GM21526 (cell line): ENCODE data around the gene EVX1.

ENCODE experiments used
- ATAC-seq: cut with Tn5 transposase; IDR thresholded peaks from one replicate; pipeline ENCODE4 v1.9.1; 2021; ENCODE audit warnings: moderate library complexity; ENCODE audit not compliant: unreplicated experiment, low FRiP score

Gene EVX1

DNA sequence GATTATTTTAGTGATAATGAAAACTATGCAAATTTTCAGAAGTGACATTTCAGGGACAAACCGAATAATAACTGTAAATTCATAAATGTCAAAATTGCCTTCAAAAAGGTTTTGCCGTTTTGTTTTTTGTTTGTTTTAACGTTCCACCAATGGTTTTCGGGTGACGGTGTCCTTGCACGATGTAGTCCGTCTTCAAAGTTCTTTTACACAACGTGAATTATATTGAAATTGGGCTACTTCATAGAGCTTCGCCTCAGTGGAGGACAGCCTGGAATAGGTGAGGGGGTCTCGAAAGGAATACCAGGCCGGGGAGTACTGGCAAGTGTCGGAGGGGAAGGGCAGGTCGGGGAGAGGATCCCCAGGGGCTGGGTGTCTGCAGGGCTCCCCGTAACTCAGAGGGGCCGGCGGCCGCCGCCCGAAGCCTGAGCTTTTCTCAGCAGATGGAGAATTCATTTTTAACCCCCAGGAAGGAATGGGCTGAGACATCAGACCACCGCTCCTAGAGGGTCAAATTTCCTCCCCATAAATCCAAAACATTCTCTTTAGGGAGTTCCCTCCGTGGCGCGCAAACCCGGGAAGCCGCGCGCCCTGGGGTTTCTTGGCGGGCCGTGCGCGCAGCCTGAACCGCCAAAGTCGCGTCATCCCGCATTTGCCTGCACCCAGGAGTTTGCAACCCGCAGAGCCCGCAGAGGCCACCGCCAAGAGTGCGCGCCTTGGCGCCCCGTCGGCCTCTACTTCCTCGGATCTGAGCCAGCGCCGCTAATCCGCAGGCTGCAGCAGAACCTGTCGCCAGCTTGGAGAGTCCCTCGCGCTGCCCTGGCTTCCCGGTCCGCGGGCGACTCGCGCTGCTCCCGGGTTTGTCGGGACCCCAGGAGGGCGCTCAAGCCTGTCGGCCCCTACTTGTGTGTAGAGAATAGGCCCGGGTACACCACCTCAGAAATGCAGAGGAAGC, 17.3 kb upstream of the EVX1 start:
- no peak for ATAC-seq

DNA sequence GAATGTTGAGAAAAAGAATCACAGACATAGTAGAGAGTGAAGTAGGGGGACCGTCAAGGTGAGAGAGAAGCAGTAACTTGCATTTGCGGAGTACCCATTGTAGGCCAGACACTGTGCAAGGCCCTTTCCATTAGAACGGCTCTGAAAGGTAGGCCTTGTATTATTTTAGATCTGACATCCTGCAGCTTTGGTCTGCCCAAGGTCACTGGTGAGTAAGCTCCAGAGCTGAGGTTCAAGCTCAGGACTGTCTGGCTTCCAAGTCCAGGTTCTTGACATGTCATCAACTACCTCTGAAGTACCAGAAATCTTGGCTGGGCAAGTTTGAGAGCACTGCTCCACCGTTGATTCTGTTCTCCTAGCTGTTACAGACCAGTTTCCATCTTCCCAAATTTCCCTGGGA, 13.2 kb upstream of the EVX1 start:
- no peak for ATAC-seq

DNA sequence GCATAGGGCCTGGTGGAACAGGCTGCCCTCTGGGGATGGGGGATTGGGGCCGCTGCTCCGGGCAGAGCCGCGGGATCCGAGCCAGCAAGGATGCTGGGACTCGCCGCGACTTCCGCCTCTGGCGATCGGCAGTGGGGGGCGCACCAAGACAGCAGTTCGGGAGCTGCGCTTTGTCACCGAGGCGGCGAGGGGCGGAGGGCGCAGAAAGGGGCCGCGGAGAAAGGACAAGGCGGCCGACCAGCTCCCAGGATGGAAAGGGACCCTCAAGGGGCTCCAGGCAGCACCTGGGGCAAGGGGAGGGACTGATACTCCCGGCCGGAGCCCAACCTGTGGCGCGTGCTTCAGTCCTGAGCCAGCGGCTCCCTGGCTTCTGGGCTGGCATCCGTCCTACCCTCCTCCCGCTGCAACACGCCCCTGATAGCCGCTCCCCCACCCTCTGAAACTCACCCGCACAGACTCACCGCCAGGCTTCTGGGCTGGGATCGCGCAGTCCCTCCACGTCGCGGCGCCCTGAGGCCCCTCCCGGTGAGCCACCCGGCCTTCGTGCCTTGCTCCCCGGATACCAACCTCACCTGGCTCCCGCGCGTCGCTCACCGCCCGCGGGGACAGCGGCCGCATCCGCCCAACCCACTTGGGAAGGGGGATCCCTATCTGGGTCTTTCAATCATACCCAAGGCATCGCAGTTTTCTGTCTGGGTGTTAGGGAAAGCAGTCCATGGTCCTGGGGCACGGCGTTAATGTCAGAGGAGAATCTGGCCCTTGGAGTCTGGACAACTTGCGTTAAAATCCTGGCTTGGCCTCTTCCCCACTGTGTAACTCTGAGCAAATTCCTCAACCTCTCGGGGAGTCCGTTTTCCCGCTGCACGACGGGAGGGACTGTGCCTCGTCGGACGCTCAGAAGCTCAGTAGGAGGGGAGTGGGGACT, 7.0 kb upstream of the EVX1 start:
- no peak for ATAC-seq

DNA sequence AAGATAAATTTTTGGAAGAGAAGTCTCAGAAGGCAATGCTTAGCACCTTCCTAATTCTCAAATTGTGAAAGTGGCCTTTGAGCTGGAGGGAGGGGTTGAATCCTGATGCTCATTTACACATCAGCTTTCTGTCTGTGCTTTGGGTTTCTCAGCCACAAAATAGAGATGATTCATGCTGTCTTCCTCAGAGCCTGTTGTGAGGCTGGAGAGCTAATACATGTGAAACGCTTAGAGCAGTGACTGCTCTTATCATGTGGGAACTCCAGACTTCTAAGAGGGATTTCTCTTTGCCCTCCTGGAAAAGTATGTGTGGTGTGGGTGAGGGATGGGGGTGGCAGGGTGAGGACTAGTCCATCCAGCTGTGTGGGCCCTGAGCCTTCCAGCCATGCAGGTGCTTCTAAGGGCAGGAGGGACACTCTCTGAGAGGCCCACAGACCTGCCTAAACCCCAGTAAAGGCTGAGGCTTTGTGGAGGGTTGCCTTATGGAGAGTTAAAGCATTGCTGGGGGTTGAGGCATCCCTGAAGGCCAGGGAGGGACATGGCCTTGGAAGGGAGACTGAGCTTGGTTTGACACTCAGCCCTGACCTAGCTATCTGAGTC, 4.8 kb upstream of the EVX1 start:
- no peak for ATAC-seq

DNA sequence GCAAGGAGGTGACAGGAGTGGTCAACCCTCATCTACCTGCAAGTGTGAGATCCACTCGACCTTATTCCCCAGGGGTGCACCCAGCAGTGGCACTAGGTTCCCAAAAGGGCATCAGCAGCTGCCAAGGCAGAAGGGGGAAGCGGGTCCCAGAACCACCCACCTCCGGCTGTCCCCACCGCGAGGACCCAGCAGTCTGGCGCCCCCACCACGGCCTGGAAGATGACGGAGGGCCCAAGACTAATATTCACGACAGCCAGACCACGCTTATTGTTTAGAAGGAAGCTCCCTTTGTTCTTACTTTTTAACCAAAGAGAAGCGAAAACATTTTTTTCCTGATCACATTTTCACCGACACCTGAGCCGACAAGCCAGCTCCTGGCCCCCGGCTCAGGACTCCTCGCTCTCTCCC, 3.6 kb upstream of the EVX1 start:
- no peak for ATAC-seq

DNA sequence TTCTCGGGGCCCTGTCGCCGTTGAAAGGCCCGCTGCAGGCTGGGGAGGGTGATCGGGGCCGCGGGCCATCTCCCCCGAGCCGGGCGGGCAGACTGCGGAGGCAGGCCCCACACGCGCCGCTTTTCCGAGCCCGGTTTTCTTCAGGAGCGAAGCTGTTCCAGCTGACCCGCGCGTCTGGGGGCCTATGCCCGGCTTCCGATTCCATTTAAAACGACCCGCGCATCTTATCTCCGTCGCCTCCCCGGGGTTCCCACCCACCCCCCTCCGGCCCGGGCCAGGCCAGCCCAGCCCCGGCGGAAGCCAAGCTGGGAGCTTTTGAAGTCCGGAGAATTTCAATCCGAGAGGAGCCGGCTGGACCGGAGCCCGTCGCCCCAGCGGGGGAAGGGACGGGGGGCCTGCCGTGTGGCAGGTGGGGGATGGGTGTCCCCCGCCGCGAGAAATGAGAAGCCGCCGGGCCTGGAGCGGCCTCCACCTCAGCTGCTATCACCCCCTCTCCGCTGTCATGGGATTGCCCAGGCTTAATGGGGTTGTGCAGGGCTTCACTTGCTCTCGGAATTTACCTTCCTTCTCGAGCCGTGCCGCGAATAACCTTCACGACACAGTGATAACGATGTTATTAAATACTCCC, 3.1 kb upstream of the EVX1 start:
- ATAC-seq = no peak

DNA sequence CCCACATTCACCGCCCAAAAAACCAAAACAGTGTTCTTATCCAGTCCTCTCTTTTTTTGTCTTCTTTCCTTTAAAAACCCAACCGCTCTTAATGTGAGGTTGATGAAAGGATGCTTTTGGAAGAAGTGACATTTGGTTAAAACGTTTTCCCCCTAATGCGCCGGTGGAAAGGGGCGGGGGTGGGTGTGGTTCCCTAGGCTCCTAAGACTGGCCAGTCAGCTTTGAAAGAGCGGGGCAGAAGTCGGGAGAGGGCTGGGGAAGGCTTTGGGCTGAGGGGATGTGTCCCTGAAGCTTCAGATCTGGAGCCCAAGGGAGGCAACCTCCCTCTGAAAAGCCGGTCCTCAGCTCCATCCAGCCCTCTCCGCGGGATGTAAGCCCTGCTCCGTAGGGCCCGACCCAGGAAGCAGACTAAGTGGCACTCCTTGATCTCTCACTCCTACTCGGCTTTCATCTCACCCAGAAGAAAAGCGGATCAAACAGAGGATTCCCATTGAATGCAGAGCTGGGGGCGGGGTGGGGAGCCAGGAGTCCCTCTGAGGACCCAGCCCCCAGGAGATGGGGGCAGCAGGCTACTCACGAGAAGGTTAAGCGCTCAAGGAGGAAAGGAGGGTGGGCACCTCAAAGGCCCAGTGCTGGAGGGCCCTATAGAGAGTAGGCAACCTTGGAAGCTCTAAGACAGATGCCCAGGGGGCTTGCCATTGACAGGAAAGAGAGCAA, 2.4 kb upstream of the EVX1 start:
- ATAC-seq = no peak

DNA sequence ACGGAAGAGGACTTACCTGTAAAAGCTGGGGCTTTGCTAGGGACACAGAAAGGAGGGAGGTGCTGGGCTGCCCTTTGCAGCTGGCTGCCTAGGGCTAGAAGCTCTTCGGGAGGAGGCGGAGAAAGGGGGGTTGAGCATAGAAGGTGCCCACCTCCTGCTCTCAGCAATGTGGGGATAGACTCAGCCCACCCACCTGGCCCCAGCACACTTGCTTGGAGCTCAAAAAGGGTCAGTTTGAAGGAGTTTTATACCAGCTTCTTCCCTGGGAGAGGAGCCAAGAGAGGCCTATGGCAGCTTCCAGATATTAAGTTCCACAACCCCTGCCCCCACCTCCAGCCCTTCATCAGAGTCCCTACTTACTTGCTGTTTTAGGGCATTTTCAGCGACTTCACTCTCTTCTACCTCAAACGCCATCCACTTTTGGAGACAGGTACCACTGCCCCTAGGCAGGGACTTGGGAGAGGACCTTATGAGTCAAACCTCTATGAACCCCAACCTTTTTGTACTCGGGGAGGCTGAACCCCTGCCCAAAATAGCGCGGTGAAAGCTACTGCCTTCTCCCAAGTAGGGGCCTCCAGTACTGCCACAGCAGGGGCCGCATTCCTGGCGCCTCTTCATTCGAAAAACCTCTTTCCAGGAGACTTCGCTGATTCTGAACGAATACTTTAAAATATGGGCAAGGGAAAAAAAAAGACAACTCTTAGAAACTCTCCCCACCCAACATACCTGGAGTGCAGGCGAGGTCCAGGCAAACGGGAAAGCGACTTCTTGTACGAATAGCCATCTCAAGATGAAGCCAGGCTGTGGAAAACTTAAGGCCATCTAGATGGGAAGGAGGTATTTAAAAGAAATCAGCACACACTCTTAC, 1.2 kb upstream of the EVX1 start:
- ATAC-seq = no peak

DNA sequence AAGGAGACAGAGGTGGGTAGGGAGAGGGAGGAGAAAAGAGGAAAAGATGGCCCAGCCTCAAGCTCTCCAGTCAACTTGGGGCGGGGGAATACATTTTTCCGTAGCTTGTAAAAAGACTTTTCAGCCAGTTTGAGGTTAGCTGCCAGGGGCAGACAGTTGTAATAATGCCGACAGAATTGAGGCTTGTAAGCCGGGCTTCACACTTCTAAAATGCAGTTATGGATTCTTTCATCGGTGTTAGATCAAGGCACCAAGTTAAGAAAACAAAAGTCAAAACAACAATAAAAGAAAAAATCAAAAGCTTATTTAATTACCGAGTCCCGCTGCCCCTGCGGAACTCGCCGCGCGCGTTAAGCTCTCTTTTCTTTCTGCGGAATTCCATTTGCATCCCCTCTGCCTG, 448 bp upstream of the EVX1 start:
- ATAC-seq = no peak

DNA sequence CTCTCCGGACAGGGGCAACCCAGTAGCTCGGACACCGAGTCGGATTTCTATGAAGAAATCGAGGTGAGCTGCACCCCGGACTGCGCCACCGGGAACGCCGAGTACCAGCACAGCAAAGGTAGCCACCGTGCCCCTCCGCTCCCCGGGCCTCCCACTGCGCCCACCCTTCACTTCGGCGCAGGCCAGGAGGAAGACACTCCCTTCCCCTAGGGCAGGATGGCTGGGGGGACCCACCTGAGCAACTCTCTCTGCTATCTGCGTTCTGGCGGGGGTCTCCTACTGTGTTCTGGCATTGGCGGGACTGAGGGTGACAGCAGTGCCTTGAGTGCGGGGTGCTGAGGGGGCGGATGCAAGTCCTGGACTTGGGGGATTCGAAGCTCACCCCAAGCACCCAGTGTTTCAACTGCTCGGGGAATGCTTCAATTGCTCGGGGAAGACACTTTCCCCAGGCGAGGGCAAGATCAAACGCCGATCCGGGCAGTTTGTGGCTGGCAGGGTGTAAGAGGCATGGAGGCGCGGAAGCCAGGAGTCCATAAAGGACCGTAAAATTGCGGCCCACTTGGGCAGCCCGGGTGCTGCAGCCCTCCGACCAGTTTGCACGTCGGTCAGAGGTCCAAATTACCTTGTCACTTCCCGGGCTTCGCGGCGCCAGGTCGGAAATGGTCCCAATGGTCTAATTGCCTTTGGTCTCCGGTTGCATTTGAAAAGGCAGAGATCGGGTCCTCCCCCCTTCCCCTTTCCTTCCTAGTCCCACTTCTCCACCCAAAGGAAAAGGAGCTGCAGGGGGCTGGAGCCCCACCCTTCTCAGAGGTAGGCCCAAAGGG, 950 bp downstream of the EVX1 start:
- no peak for ATAC-seq

DNA sequence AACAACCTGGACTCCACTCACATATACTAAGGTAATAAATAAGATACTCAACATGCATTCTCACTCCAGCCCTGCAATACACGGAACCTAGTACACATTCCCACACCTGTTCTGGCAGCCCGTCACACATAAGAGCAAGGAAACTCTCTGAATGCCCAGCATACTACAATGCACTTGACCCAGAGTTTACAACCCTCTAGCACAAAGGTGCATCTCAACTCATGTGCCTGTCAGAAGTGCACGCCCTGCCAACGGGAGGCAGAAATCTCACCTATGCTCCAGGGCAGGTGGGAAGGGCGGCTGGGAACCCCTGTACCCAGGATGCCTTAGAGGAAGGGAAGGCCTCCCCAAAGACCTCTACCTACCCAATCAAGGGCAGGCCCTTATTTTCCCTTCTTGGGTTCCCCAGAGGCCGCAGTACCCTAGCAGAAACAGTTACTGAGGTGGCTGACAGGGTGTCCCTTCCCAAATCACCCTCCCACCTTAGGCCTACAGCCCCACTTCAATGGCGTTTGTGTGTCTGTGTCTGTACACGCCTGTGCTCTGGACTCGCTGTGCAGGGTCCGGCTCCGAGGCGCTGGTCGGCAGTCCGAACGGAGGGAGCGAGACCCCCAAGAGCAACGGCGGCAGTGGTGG, 2.0 kb downstream of the EVX1 start:
- ATAC-seq = no peak

DNA sequence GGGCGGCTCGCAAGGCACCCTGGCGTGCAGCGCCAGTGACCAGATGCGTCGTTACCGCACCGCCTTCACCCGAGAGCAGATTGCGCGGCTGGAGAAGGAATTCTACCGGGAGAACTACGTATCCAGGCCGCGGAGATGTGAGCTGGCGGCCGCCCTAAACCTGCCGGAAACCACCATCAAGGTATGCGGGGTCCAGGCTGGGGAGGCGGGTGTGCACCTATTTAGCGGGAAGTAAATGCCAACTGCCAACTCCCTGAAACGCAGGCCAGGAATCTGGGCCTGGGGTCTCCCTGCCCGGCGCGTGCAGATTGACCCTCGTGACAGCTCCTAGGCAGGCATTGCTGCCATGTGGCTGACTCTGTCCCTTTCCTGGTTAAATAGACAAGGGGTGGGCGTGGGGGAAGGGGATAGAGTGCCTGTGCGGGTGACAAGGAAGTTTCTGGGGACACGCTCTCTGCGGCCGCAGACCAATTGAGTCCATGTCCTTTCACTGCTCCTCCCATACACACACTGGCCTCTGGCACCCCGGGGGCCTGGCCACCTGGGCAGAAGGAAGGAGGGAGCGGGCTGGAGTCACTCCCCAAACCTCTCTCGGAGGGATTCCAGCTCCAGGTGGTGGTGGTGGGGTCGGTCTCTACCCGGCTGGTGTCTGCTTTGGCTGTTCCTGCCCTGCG, 2.7 kb downstream of the EVX1 start:
- no peak for ATAC-seq

DNA sequence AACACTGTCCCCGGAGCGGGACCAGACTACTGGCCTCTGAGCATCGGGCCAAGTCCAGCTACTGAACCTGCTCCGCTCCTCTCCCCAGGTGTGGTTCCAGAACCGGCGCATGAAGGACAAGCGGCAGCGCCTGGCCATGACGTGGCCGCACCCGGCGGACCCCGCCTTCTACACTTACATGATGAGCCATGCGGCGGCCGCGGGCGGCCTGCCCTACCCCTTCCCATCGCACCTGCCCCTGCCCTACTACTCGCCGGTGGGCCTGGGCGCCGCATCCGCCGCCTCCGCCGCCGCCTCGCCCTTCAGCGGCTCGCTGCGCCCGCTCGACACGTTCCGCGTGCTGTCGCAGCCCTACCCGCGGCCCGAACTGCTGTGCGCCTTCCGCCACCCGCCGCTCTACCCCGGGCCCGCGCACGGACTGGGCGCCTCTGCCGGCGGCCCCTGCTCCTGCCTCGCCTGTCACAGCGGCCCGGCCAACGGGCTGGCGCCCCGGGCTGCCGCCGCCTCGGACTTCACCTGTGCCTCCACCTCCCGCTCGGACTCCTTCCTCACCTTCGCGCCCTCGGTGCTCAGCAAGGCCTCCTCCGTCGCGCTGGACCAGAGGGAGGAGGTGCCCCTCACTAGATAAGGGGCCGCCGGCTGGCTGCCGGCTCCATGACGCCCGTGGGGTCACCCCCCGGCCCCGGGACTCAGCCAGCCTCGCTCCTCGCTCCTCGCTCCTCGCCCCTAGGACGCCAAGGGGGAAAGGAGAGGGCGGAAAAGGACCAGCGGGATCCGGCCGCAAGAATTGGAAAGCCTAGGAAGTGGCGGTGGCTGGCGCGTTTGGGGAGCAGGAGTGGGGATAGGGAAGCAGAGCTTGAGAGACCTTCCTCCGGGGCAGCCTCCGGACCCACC, 3.4 kb downstream of the EVX1 start:
- ATAC-seq = no peak

DNA sequence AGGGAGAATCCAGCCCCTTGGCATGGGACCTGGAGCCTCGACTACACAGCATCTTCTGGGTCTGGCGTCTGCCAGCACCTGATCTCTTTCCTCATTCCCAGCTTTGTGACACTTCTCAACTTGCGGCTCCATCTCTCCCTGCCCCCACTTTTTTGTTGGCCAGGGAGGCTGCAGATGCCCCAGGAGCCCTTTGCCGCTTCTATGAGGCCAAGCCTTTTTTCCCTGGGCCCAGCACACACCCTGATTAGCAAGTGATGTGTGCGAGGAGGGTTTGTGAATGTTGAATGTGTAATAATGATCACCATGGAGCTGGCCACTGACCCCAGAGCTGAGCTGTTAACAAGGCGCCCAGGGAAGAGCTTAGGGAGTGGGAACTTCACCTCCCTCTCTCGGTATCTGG, 4.4 kb downstream of the EVX1 start:
- no peak for ATAC-seq

DNA sequence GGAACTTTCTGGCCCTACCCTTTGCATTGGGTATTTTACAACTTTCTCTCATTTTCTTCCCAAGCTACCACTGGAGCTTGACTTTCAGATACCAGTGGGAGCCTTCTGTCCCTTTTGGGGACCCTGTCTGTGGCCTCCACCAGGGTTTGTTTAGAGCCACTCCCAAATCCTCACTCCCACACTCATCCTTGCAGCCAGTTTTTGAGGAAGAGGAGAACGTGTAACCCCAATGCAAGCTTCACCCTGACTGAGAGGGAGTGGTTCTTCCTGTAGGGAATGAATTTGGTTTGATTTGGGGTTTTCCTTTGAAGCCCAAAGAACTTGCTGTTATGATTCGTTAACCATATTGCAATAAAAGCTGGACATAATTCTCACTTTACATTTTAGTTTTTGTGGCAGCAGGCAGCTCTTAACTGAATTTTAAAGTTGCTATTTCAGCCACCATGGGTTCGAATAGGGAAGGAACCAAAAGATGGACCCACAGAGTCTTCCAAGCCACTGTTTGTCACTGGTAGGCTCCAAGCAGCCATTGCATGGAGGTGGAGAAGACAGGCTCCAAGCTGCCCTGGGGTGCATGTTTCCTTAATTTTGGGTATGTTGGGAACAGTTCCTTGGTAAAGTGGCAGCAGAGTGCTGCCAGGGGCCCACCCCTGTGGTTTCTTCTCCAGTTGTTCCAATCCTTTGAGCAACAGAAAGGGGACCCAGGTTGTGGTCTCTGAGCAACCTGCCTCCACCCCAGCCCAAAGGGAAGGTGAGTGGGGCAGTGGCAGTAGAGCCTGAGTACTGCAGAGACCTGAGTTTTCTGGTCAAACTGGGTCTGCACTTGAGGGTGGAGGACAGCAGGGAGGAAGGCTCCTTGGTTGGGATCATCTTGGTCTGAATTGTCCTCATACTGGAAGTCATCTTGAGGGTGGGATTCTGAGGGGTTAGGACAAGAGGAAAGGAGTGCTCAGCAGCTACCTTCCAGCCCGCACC, 5.1 kb downstream of the EVX1 start:
- no peak for ATAC-seq
